Measurements from ENCODE around the gene GRID1. TPM values are rescaled to one million over a fixed set of nuclear protein-coding genes. Genes with fewer than 3 reads are reported as not detected.

GRID1 gene
- total RNA-seq, 1 donor from 2014 or later, result 0.75 TPM

- Histone ChIP-seq H3K4me2 (ENCODE audit: low read length) (no peak overlapping the region), H3K27me3 (ENCODE audit: insufficient read depth, low read length) (no peaks in the 10 kb centered on the region), H4K20me1 (ENCODE audit: insufficient read depth, low read length) (no peaks in the 10 kb centered on the region), H3K27ac (ENCODE audit: low read depth, low read length) (no peak overlapping the region), H3K79me2 (ENCODE audit: insufficient read depth, low read length) (no peaks in the 10 kb centered on the region), H3K9ac (ENCODE audit: low read length) (no peak overlapping the region), H3K4me3 (ENCODE audit: insufficient read depth, low read depth, low read length) (no peak overlapping the region), H3K4me1 (ENCODE audit: insufficient read depth, low read length) (no peaks in the 10 kb centered on the region), H3K9me3 (ENCODE audit: insufficient read depth, low read depth, low read length) (no peaks in the 10 kb centered on the region), H3K36me3 (ENCODE audit: insufficient read depth, low read length) (no peaks in the 10 kb centered on the region), H2AFZ (ENCODE audit: low read depth, low read length) (no peak overlapping the region)
- H3K27me3 Mint-ChIP-seq (ENCODE audit: low read depth, unreplicated experiment), result peaks cover 8% of the 10 kb centered on the region
- no peak for DNase-seq (ENCODE audit: low read depth)
- FAIRE-seq, result no peak
- peaks cover 2% of the 10 kb centered on the region for H3K9me3 Mint-ChIP-seq (ENCODE audit: unreplicated experiment)
- H3K27ac Mint-ChIP-seq (ENCODE audit: unreplicated experiment), result no peak overlapping the region
- TF ChIP-seq EZH2 (IDR thresholded peaks at IDR 0.05; ENCODE audit: insufficient read depth, low read length), result no peak
- TF ChIP-seq, protein P1, sequence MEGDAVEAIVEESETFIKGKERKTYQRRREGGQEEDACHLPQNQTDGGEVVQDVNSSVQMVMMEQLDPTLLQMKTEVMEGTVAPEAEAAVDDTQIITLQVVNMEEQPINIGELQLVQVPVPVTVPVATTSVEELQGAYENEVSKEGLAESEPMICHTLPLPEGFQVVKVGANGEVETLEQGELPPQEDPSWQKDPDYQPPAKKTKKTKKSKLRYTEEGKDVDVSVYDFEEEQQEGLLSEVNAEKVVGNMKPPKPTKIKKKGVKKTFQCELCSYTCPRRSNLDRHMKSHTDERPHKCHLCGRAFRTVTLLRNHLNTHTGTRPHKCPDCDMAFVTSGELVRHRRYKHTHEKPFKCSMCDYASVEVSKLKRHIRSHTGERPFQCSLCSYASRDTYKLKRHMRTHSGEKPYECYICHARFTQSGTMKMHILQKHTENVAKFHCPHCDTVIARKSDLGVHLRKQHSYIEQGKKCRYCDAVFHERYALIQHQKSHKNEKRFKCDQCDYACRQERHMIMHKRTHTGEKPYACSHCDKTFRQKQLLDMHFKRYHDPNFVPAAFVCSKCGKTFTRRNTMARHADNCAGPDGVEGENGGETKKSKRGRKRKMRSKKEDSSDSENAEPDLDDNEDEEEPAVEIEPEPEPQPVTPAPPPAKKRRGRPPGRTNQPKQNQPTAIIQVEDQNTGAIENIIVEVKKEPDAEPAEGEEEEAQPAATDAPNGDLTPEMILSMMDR (IDR thresholded peaks at IDR 0.05; ENCODE audit: insufficient read depth, low read depth, low read length), result no peak
- no peaks in the 10 kb centered on the region for H3K4me1 Mint-ChIP-seq (ENCODE audit: low read depth, unreplicated experiment)
- H3K36me3 Mint-ChIP-seq (ENCODE audit: low read depth, unreplicated experiment), result no peaks in the 10 kb centered on the region
- no peak overlapping the region for H3K4me3 Mint-ChIP-seq (ENCODE audit: unreplicated experiment)
Measured at GRCh38 chr10:86084585-86084984, 282.0 kb downstream of the GRID1 start.

GRCh38 chr10:86083664-86084175 lies 282.9 kb downstream of the GRID1 start:
- H3K4me3 Mint-ChIP-seq (ENCODE audit: unreplicated experiment), result no peak overlapping the region
- no peaks in the 10 kb centered on the region for H3K36me3 Mint-ChIP-seq (ENCODE audit: low read depth, unreplicated experiment)
- peaks cover 2% of the 10 kb centered on the region for H3K9me3 Mint-ChIP-seq (ENCODE audit: unreplicated experiment)
- Histone ChIP-seq H3K27ac (ENCODE audit: low read depth, low read length) (no peak overlapping the region), H3K4me3 (ENCODE audit: insufficient read depth, low read depth, low read length) (no peak overlapping the region), H3K9me3 (ENCODE audit: insufficient read depth, low read depth, low read length) (no peaks in the 10 kb centered on the region), H3K4me2 (ENCODE audit: low read length) (no peak overlapping the region), H3K36me3 (ENCODE audit: insufficient read depth, low read length) (no peaks in the 10 kb centered on the region), H3K27me3 (ENCODE audit: insufficient read depth, low read length) (no peaks in the 10 kb centered on the region), H3K4me1 (ENCODE audit: insufficient read depth, low read length) (no peaks in the 10 kb centered on the region), H4K20me1 (ENCODE audit: insufficient read depth, low read length) (no peaks in the 10 kb centered on the region), H2AFZ (ENCODE audit: low read depth, low read length) (no peak overlapping the region), H3K9ac (ENCODE audit: low read length) (no peak overlapping the region), H3K79me2 (ENCODE audit: insufficient read depth, low read length) (no peaks in the 10 kb centered on the region)
- no peak for FAIRE-seq
- DNase-seq (ENCODE audit: low read depth), result no peak
- H3K27ac Mint-ChIP-seq (ENCODE audit: unreplicated experiment), result no peak overlapping the region
- peaks cover 8% of the 10 kb centered on the region for H3K27me3 Mint-ChIP-seq (ENCODE audit: low read depth, unreplicated experiment)
- no peaks in the 10 kb centered on the region for H3K4me1 Mint-ChIP-seq (ENCODE audit: low read depth, unreplicated experiment)
- TF ChIP-seq, protein P1 (IDR thresholded peaks at IDR 0.05; ENCODE audit: insufficient read depth, low read depth, low read length), result no peak
- no peak for TF ChIP-seq EZH2 (IDR thresholded peaks at IDR 0.05; ENCODE audit: insufficient read depth, low read length)

DNA sequence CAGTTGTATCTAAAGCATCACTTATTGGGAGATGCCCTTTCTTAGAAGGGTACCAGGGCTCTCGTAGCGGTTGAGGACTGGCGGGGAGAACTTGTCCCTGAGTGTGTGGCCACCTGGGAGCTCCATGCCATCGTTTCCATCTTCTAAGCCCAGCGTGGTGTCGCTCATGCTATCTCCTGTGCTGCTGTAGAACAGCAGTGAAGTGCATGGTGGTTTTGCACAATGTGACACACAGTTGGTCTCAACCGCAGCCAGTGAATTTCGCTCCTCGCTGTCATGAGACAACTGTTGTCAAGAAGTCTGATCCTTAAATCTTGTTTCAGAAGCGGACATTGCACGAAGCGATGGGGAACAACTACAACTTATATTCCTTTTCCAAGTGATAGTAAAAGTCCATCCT lies 283.4 kb downstream of the GRID1 start:
- peaks cover 2% of the 10 kb centered on the region for H3K9me3 Mint-ChIP-seq (ENCODE audit: unreplicated experiment)
- H3K27me3 ChIP-seq (ENCODE audit: insufficient read depth, low read length), result no peaks in the 10 kb centered on the region

More for the DNA sequence above, 283.4 kb downstream of the GRID1 start:
- no peaks in the 10 kb centered on the region for H3K4me1 ChIP-seq (ENCODE audit: insufficient read depth, low read length)
- no peaks in the 10 kb centered on the region for H3K36me3 ChIP-seq (ENCODE audit: insufficient read depth, low read length)
- Mint-ChIP-seq H3K27me3 (ENCODE audit: low read depth, unreplicated experiment) (peaks cover 8% of the 10 kb centered on the region), H3K36me3 (ENCODE audit: low read depth, unreplicated experiment) (no peaks in the 10 kb centered on the region), H3K4me1 (ENCODE audit: low read depth, unreplicated experiment) (no peaks in the 10 kb centered on the region), H3K4me3 (ENCODE audit: unreplicated experiment) (no peak overlapping the region), H3K27ac (ENCODE audit: unreplicated experiment) (no peak overlapping the region)
- DNase-seq (ENCODE audit: low read depth), result no peak
- H3K27ac ChIP-seq (ENCODE audit: low read depth, low read length), result no peak overlapping the region
- FAIRE-seq, result no peak
- no peaks in the 10 kb centered on the region for H4K20me1 ChIP-seq (ENCODE audit: insufficient read depth, low read length)
- H3K4me3 ChIP-seq (ENCODE audit: insufficient read depth, low read depth, low read length), result no peak overlapping the region
- no peak overlapping the region for H3K9ac ChIP-seq (ENCODE audit: low read length)
- no peaks in the 10 kb centered on the region for H3K79me2 ChIP-seq (ENCODE audit: insufficient read depth, low read length)
- TF ChIP-seq, protein P1 (IDR thresholded peaks at IDR 0.05; ENCODE audit: insufficient read depth, low read depth, low read length), result no peak
- TF ChIP-seq EZH2 (IDR thresholded peaks at IDR 0.05; ENCODE audit: insufficient read depth, low read length), result no peak
- H2AFZ ChIP-seq (ENCODE audit: low read depth, low read length), result no peak overlapping the region
- H3K4me2 ChIP-seq (ENCODE audit: low read length), result no peak overlapping the region
- no peaks in the 10 kb centered on the region for H3K9me3 ChIP-seq (ENCODE audit: insufficient read depth, low read depth, low read length)
